GM18511 (cell line): ENCODE measurements around the gene ZNF407.
A peak's percentile ranks its signal among the peaks of the same experiment; 100 is the strongest.
"Not testable (repeated sequence)": the region's sequence is repeated elsewhere in the genome, so short reads cannot be mapped to it uniquely, and the experiment has no call there.

Experiments
- ATAC-seq: cut with Tn5 transposase; IDR thresholded peaks from one replicate; pipeline ENCODE4 v1.9.1; 2021; ENCODE audit warnings: mild to moderate bottlenecking, moderate library complexity; ENCODE audit not compliant: unreplicated experiment

Gene ZNF407

GRCh38 chr18:74951165-74951760 lies 353.6 kb downstream of the ZNF407 start:
- ATAC-seq = peak; percentile 75

GRCh38 chr18:74957588-74958224 lies 360.0 kb downstream of the ZNF407 start:
- ATAC-seq = no peak

GRCh38 chr18:74959216-74959615 lies 361.5 kb downstream of the ZNF407 start:
- ATAC-seq = no peak

DNA sequence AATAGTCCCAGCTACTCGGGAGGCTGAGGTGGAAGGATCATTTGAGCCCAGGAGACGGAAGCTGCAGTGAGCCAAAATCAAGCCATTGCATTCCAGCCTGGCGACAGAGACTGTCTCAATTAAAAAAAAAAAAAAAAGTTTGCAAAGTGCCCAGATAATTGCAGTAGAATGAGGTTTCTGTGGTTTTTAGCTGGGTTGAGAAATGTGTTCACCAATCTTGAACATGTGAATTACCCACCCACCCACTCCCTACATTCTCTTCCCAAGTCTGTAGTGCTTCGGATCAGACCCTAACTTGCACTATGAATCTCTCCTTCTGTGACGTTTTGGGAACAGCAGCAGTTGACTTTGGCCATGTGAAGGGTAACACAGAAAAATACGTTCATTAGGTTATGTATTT lies 363.9 kb downstream of the ZNF407 start:
- ATAC-seq = no peak

- ATAC-seq = peak; percentile 72
Observed at GRCh38 chr18:74963820-74964446, 366.3 kb downstream of the ZNF407 start.

DNA sequence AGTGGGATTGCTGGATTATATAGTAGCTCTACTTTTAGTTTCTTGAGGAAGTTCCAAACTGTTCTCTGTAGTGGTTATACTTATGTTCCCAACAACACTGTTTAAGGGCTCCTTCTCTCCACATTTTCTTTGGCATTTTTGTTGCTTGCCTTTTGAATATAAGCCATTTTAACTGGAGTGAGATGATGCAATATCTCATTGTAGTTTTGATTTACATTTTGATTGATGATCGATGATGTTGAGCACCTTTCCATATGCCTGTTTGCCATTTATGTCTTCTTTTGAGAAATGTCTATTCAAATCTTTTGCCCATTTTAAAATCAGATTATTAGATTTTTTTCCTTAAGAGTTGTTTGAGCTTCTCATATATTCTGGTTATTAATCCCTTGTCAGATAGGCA lies 368.0 kb downstream of the ZNF407 start:
- no peak for ATAC-seq

- ATAC-seq = no peak
Observed at GRCh38 chr18:74967438-74967837, 369.8 kb downstream of the ZNF407 start.

- no peak for ATAC-seq
Observed at GRCh38 chr18:74967979-74968378, 370.3 kb downstream of the ZNF407 start.

DNA sequence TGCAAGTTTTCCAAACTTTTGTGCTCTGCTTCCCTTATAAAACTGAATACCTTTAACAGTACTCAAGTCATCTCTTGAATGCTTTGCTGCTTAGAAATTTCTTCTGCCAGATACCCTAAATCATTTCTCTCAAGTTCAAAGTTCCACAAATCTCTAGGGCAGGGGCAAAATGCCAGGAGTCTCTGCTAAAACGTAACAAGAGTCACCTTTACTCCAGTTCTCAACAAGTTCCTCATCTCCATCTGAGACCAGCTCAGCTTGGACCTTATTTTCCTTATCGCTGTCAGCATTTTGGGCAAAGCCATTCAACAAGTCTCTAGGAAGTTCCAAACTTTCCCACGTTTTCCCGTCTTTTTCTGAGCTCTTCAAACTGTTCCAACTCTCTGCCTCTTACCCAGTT lies 373.7 kb downstream of the ZNF407 start:
- ATAC-seq = not testable (repeated sequence)

- not testable (repeated sequence) for ATAC-seq
Observed at GRCh38 chr18:74971776-74972175, 374.1 kb downstream of the ZNF407 start.

DNA sequence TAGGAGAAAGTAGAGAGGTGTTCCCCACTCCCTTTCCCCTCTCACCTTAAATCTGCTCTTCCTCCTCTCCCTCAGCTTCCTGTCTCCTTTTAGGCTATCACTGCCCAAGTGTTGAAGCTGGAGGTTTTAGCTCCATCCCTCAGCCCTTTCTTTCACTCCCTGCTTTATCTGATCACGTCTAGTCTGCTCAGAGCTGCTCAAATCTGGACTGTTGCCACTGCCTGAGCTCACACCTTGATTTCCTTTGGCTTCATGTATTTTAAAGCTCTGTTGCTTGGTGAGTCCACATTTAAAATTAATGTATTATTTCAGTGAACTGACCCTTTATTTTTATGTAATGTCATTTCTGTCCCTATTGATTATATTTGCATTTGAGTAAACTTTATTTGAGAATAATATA lies 374.7 kb downstream of the ZNF407 start:
- ATAC-seq = no peak

DNA sequence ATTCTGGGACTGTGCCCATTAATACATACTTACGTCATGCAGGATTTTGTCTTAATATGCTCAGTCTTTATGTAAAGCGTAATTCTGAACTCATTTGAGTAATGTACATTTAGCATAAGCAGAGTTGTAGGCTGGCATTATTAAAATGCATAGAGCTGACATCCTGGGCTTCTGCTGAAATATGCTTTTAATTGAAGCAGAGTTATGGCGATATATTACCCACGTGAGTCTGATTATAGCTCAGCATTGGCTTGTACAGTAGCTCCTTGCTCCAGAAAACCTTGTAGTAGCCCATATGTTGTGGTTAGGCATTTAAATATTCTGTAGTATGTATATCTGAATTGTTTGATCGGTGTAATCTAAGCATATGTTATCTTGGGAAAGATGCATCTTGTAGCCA lies 377.3 kb downstream of the ZNF407 start:
- ATAC-seq = no peak

DNA sequence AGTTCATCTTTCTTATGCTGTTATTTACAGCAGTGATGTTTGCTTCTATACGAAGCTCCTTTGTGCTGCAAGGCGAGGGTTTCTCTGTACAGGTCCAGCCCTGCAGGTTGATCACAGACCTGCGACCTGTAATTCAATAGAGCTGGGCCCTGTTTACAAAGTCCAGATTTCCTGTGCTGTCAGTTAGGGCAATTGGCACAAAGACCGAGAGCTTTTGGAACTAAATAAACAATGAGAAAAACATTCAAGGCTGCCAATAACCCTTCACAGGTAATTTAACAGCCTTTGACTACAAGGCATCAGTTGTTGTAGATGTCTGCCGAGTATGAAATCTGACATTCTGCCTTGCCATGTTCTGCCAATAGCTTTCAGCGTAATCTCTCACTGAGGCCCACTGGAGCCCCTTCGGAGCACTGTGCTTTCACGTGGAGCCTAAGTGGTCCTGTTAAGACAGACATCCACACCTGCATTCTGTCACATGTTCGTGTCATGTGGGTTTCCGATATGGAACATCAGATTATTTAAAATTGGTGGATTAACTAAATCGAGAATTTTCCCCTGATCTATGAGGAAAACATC lies 378.8 kb downstream of the ZNF407 start:
- no peak for ATAC-seq

DNA sequence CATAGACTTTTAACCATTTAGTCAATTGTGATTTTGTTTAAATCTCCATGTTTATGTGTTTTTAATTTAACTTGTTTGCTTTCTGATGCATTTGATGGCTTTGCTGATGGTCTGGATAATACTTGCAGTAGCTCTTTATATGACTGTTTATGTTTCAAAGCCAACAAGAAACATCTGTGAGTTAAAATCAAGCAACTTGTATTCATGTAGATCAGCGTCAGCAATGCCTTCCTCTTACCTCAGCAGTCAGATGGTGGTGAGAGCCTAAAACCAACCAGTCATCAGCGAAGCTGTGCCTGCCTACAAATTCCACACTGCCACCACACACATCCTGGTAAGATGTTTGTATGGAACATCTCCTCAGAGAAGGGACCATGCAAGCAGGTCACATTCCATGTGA lies 379.4 kb downstream of the ZNF407 start:
- no peak for ATAC-seq

GRCh38 chr18:74980669-74981068 lies 383.0 kb downstream of the ZNF407 start:
- ATAC-seq = no peak

GRCh38 chr18:74981476-74981875 lies 383.8 kb downstream of the ZNF407 start:
- no peak for ATAC-seq

DNA sequence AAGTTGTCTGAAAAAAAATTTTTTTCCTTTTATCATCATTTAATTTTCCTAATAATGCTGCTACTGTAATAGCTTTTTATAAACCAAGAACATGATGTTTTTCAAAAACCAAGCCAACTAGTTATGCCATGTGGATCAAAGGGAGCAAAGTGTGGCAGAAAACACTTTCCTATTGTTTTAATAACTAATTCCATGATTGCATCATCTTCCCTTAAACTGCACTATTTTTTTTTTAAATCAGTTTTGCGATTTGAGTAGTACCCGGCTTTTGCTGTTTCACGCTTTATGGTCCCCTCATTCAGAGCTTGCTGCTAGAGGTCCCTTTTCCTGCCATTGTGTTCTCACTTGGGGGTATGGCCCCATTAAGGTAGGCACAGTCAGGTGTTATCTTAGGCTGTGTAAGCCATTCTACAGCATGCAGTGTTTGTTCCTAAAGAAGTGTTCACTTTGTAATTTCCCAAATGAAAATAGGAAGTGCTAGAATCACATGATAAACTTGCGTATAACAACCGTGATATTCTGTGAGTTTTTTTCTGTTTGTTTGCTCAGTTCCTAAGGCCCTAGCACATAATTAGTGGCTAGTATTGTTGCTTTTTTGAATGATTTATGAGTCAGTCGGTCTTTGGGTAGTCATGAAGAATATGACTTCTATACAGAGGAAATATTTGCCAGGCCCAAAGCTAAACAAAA lies 385.4 kb downstream of the ZNF407 start:
- ATAC-seq = no peak

DNA sequence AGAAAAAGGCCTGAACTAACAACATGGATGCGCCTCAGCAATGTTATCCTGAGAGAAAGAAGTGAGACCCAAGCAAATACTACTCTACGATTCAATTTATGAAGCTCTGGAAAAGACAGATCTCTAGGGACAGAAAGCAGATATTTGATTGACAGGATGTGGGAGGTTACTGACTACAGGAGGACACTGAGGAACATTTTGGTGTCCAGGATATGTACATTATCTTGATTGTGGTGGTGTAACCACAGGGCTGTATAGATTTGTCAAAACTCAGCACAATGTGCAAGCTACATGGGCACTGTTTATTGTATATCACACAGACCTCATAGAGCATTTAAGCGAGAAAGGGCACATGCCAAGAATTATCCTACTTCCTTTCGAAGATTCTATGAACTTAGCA lies 391.5 kb downstream of the ZNF407 start:
- ATAC-seq = no peak

GRCh38 chr18:74990563-74991081 lies 393.0 kb downstream of the ZNF407 start:
- ATAC-seq = no peak

DNA sequence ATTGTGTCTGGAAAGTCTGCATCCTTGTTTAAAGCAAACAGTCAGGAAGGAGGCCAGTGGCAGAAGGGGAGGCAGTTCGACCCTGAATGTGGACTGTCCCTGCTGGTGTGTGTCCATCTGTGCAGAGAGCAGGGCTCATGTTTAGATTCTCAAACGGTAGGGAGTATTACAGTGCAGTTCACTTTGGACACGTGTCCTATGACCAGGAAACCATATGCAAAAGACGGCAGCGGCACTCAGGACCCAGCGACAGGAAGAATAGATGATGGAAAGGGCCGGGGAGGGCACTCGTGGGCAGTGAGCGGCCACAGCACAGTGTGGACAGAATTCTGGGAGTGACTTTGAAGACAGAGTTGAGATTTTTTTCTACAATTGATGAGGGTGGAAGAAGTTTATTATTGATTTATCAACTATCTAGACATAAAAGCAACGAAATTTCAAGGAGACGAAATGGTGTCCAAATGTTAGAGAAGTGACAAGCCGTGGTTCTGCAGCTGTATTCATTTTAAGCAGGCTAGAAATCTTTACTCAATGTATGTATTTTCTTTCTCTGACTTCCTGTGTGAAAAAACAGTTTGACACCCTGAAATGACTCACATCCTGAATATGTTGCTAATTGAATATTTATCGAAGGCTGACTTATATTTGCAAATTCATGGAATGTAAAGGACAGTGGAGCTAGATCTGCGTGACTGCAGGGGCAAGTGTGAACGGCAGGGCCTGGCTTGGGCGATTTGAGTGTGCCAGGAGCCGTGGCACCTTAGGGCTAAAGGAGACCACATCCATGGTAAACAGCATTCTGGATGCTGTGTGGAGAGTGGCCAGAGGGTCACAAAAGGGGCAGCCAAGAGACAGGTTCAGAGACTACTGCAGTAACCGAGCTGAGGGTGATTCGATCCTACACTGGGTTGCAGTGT lies 397.1 kb downstream of the ZNF407 start:
- peak; percentile 84 for ATAC-seq
